ENCODE data around the gene PCP2. TPM values are rescaled to one million over a fixed set of nuclear protein-coding genes. Genes with fewer than 3 reads are reported as not detected.
A peak's percentile ranks its signal among the peaks of the same experiment; 100 is the strongest.

Gene PCP2
- 1 to 10 TPM; 1.6 to 8.9 (median 5.9) TPM for total RNA-seq
- 3.6 TPM for total RNA-seq (2013)
- total RNA-seq: 0.08 to 5.3 (median 1.4) reads per million in 29 experiments

- H3K27me3 ChIP-seq (replicated peaks in 1 of 2; ENCODE audit: control insufficient read depth in 2 of 2, extremely low read depth in 1 of 2, insufficient read depth in 2 of 2, low read length in 1 of 2): no peaks in the 10 kb centered on the region
- Mint-ChIP-seq H3K4me1 (peaks cover 53 to 57% (median 54%) of the 10 kb centered on the region in 3 donors), H3K27me3 (no peaks in the 10 kb centered on the region), H3K4me3 (peak within 1 kb of the TSS in 1 of 3 donors; percentile 8), H3K36me3 (no peaks in the 10 kb centered on the region), H3K27ac (peak within 1 kb of the TSS in 1 of 2 donors; percentile 23), H3K9me3 (no peaks in the 10 kb centered on the region)
- no peak for ATAC-seq (replicated peaks in 1 of 4)
- peaks cover 9 to 54% of the 10 kb centered on the region in 2 experiments for H3K4me1 ChIP-seq (ENCODE audit: control insufficient read depth in 1 of 2, extremely low read depth in 1 of 2, insufficient read depth in 2 of 2, low read length in 2 of 2)
- POLR2A ChIA-PET: interaction anchor here in 1 of 2 donors (0.6 kb wide), 1 partner anchor 891 kb away, joined by 3 read pairs; no protein-coding TSS in a partner anchor
- 29% methylated on average over 2 of the region's 2 CpGs for WGBS (ENCODE audit: insufficient coverage)
- DNase-seq: no peak
- no peak within 1 kb of the TSS for H3K27ac ChIP-seq (ENCODE audit: low read length)
- no peak within 1 kb of the TSS for H3K4me3 ChIP-seq (ENCODE audit: control insufficient read depth in 1 of 2, extremely low read depth in 1 of 2, low read length in 1 of 2)
- peaks cover 0 to 13% of the 10 kb centered on the region in 2 donors for H3K36me3 ChIP-seq (ENCODE audit: control insufficient read depth in 2 of 2, extremely low read depth in 1 of 2, insufficient read depth in 1 of 2, low read length in 1 of 2)
- CTCF ChIA-PET: no interaction called here
- H3K9me3 ChIP-seq: no peaks in the 10 kb centered on the region
These were observed at the start of gene PCP2 for GRCh38 chr19:7633698-7634097. Gene PCP2 (minus strand): TSS chr19:7633719. CDS start chr19:7633457, 262 bp downstream.

- Histone ChIP-seq H3K27me3 (replicated peaks in 1 of 2; ENCODE audit: control insufficient read depth in 2 of 2, extremely low read depth in 1 of 2, insufficient read depth in 2 of 2, low read length in 1 of 2) (peaks cover 0 to 19% of the 10 kb centered on the region in 2 experiments), H3K36me3 (ENCODE audit: control insufficient read depth in 2 of 2, extremely low read depth in 1 of 2, insufficient read depth in 1 of 2, low read length in 1 of 2) (peaks cover 8 to 16% of the 10 kb centered on the region in 2 donors), H3K4me1 (ENCODE audit: control insufficient read depth in 1 of 2, extremely low read depth in 1 of 2, insufficient read depth in 2 of 2, low read length in 2 of 2) (peaks cover 14 to 37% of the 10 kb centered on the region in 2 experiments), H3K4me3 (ENCODE audit: control insufficient read depth in 1 of 2, extremely low read depth in 1 of 2, low read length in 1 of 2) (peak overlapping the region; percentile 86 to 100), H3K9me3 (no peaks in the 10 kb centered on the region), H3K27ac (ENCODE audit: low read length) (peak overlapping the region; percentile 78)
- H3K4me1 Mint-ChIP-seq: peaks cover 24 to 40% (median 27%) of the 10 kb centered on the region in 3 donors
- CTCF ChIA-PET: no interaction called here
- peaks cover 4 to 15% of the 10 kb centered on the region in 2 donors for H3K27me3 Mint-ChIP-seq
- H3K9me3 Mint-ChIP-seq: no peaks in the 10 kb centered on the region
- peaks cover 12% of the 10 kb centered on the region for H3K36me3 Mint-ChIP-seq
- peak overlapping the region; percentile 85 to 92 (median 87) for H3K4me3 Mint-ChIP-seq
- no peak for ATAC-seq (replicated peaks in 1 of 4)
- WGBS (ENCODE audit: insufficient coverage): 96% methylated on average over 74 of the region's 74 CpGs
- no peak for DNase-seq
- H3K27ac Mint-ChIP-seq: peak overlapping the region in 1 of 2 donors; percentile 86
- POLR2A ChIA-PET: no interaction called here
These were observed 48.8 kb upstream of the PCP2 start for GRCh38 chr19:7682175-7682855.

- DNase-seq: peak; percentile 64 to 91 (median 80)
- peak overlapping the region; percentile 78 for H3K27ac ChIP-seq (ENCODE audit: low read length)
- ChIA-PET CTCF (interaction anchor here in 1 of 2 donors (0.6 to 1.7 kb wide), 17 partner anchors 13 to 222 kb away, joined by 3 to 24 read pairs (median 3); partner anchors contain the start of genes MAP2K7, PET100, RETN and XAB2), POLR2A (interaction anchor here in 1 of 2 donors (0.5 to 0.7 kb wide), 2 partner anchors 23 to 469 kb away, joined by 4 to 5 read pairs; no protein-coding TSS in a partner anchor)
- peak overlapping the region; percentile 86 to 100 for H3K4me3 ChIP-seq (ENCODE audit: control insufficient read depth in 1 of 2, extremely low read depth in 1 of 2, low read length in 1 of 2)
- ATAC-seq (replicated peaks in 1 of 4): peak; percentile 52 to 61 (median 58)
- no peaks in the 10 kb centered on the region for H3K9me3 ChIP-seq
- Mint-ChIP-seq H3K36me3 (peaks cover 12% of the 10 kb centered on the region), H3K27me3 (peaks cover 10 to 22% of the 10 kb centered on the region in 2 donors), H3K9me3 (no peaks in the 10 kb centered on the region), H3K27ac (peak overlapping the region; percentile 86 to 89), H3K4me3 (peak overlapping the region; percentile 85 to 92 (median 87)), H3K4me1 (peaks cover 30 to 48% (median 35%) of the 10 kb centered on the region in 3 donors)
- H3K36me3 ChIP-seq (ENCODE audit: control insufficient read depth in 2 of 2, extremely low read depth in 1 of 2, insufficient read depth in 1 of 2, low read length in 1 of 2): peaks cover 8 to 16% of the 10 kb centered on the region in 2 donors
- WGBS (ENCODE audit: insufficient coverage): 15% methylated on average over 29 of the region's 43 CpGs
- peaks cover 18 to 43% of the 10 kb centered on the region in 2 experiments for H3K4me1 ChIP-seq (ENCODE audit: control insufficient read depth in 1 of 2, extremely low read depth in 1 of 2, insufficient read depth in 2 of 2, low read length in 2 of 2)
- H3K27me3 ChIP-seq (replicated peaks in 1 of 2; ENCODE audit: control insufficient read depth in 2 of 2, extremely low read depth in 1 of 2, insufficient read depth in 2 of 2, low read length in 1 of 2): peaks cover 0 to 27% of the 10 kb centered on the region in 2 experiments
These were observed 48.0 kb upstream of the PCP2 start for GRCh38 chr19:7681340-7682174.

GRCh38 chr19:7680606-7681339, 47.3 kb upstream of the PCP2 start, which contains the start of gene TRAPPC5:
Gene TRAPPC5 (plus strand): TSS chr19:7680833. CDS start chr19:7682254, 1,421 bp downstream.
- Mint-ChIP-seq H3K27ac (peak within 1 kb of the TSS; percentile 86 to 89), H3K4me3 (peak within 1 kb of the TSS; percentile 85 to 92 (median 87)), H3K36me3 (peaks cover 12% of the 10 kb centered on the region), H3K4me1 (peaks cover 34 to 55% (median 43%) of the 10 kb centered on the region in 3 donors), H3K9me3 (no peaks in the 10 kb centered on the region), H3K27me3 (peaks cover 14 to 28% of the 10 kb centered on the region in 2 donors)
- ATAC-seq (replicated peaks in 1 of 4) (peak; percentile 62 to 77 (median 74)), DNase-seq (peak; percentile 67 to 94 (median 80))
- under 1% methylated on average over 58 of the region's 79 CpGs for WGBS (ENCODE audit: insufficient coverage)
- Histone ChIP-seq H3K36me3 (ENCODE audit: control insufficient read depth in 2 of 2, extremely low read depth in 1 of 2, insufficient read depth in 1 of 2, low read length in 1 of 2) (peaks cover 8 to 16% of the 10 kb centered on the region in 2 donors), H3K27ac (ENCODE audit: low read length) (peak within 1 kb of the TSS; percentile 78), H3K4me3 (ENCODE audit: control insufficient read depth in 1 of 2, extremely low read depth in 1 of 2, low read length in 1 of 2) (peak within 1 kb of the TSS; percentile 86 to 100), H3K4me1 (ENCODE audit: control insufficient read depth in 1 of 2, extremely low read depth in 1 of 2, insufficient read depth in 2 of 2, low read length in 2 of 2) (peaks cover 19 to 49% of the 10 kb centered on the region in 2 experiments), H3K9me3 (no peaks in the 10 kb centered on the region), H3K27me3 (replicated peaks in 1 of 2; ENCODE audit: control insufficient read depth in 2 of 2, extremely low read depth in 1 of 2, insufficient read depth in 2 of 2, low read length in 1 of 2) (peaks cover 0 to 30% of the 10 kb centered on the region in 2 experiments)
- ChIA-PET POLR2A (interaction anchor here (0.5 to 0.7 kb wide), 5 partner anchors 12 to 468 kb away, joined by 3 to 5 read pairs (median 4); no protein-coding TSS in a partner anchor), CTCF (interaction anchor here in 1 of 2 donors (0.6 to 1.7 kb wide), 17 partner anchors 12 to 223 kb away, joined by 3 to 24 read pairs (median 3); partner anchors contain the start of genes MAP2K7, PET100, RETN and XAB2)

GRCh38 chr19:7679771-7680605, 46.5 kb upstream of the PCP2 start:
- H3K4me1 ChIP-seq (ENCODE audit: control insufficient read depth in 1 of 2, extremely low read depth in 1 of 2, insufficient read depth in 2 of 2, low read length in 2 of 2): peaks cover 19 to 49% of the 10 kb centered on the region in 2 experiments
- Mint-ChIP-seq H3K4me3 (peak overlapping the region; percentile 69 to 92 (median 75)), H3K27me3 (peaks cover 15 to 30% of the 10 kb centered on the region in 2 donors), H3K4me1 (peaks cover 35 to 54% (median 40%) of the 10 kb centered on the region in 3 donors), H3K9me3 (no peaks in the 10 kb centered on the region), H3K36me3 (peaks cover 5% of the 10 kb centered on the region), H3K27ac (peak overlapping the region; percentile 31 to 34)
- H3K27me3 ChIP-seq (replicated peaks in 1 of 2; ENCODE audit: control insufficient read depth in 2 of 2, extremely low read depth in 1 of 2, insufficient read depth in 2 of 2, low read length in 1 of 2): peaks cover 0 to 38% of the 10 kb centered on the region in 2 experiments
- H3K36me3 ChIP-seq (ENCODE audit: control insufficient read depth in 2 of 2, extremely low read depth in 1 of 2, insufficient read depth in 1 of 2, low read length in 1 of 2): peaks cover 5 to 16% of the 10 kb centered on the region in 2 donors
- ATAC-seq (replicated peaks in 1 of 4) (no peak), DNase-seq (no peak)
- H3K9me3 ChIP-seq: no peaks in the 10 kb centered on the region
- ChIA-PET CTCF (interaction anchor here in 1 of 2 donors (0.8 to 1.7 kb wide), 8 partner anchors 11 to 224 kb away, joined by 3 to 24 read pairs (median 4); partner anchors contain the start of genes MAP2K7 and RETN), POLR2A (interaction anchor here (0.5 to 0.6 kb wide), 3 partner anchors 11 to 380 kb away, joined by 3 to 5 read pairs (median 3); no protein-coding TSS in a partner anchor)
- 50% methylated on average over 13 of the region's 22 CpGs for WGBS (ENCODE audit: insufficient coverage)
- no peak overlapping the region for H3K27ac ChIP-seq (ENCODE audit: low read length)
- peak overlapping the region; percentile 50 to 100 for H3K4me3 ChIP-seq (ENCODE audit: control insufficient read depth in 1 of 2, extremely low read depth in 1 of 2, low read length in 1 of 2)

Measured in T-cell (primary cell).